SK-N-SH (cell line): Measurements from ENCODE around the gene GABRB3. TPM values are rescaled to one million over a fixed set of nuclear protein-coding genes. Genes with fewer than 3 reads are reported as not detected.

Experiments used
- CTCF ChIA-PET: fragments of 300-600, 350-600 bp; formaldehyde crosslinking; extraction: SDS; loops from one replicate; lab custom pipeline; 2021; lab: Yijun Ruan, JAX
- POLR2A ChIA-PET: fragments of 350-600 bp; sonication (Branson Sonifier 250); formaldehyde crosslinking; extraction: SDS; loops from one replicate; lab custom pipeline; 2020; ENCODE audit warnings: antibody characterized with exemption, inconsistent platforms; lab: Yijun Ruan, JAX
- DNase-seq: peaks from one replicate; pipeline ENCODE4 v3.0.0; 2012
- H2AFZ ChIP-seq: fragments of 200-600 bp; sonication (generic); 2 replicates; pipeline ENCODE4 v1.8.1; 2016; ENCODE audit warnings: antibody characterized with exemption, mild to moderate bottlenecking, low read depth
- H3F3A ChIP-seq: fragments of 200-600 bp; sonication (generic); replicated peaks from 2 replicates; pipeline ENCODE3; 2016; ENCODE audit warnings: antibody characterized with exemption, mild to moderate bottlenecking; ENCODE audit not compliant: insufficient read depth
- H3K27ac ChIP-seq, 2 experiments: fragments of 200-500 bp in 1 of 2; fragments of 200-600 bp in 1 of 2; sonication (Bioruptor generic) in 1 of 2; sonication (generic), shearing (Covaris generic) in 1 of 2; 2 replicates each; pipeline versions ENCODE4 v1.5.1 to v1.6.1; 2014 to 2016; ENCODE audit warnings: low read depth in 2 of 2, inconsistent platforms in 1 of 2, low read length in 1 of 2, mild to moderate bottlenecking in 1 of 2, mixed read lengths in 1 of 2
- H3K27me3 ChIP-seq: fragments of 200-600 bp; sonication (generic), shearing (Covaris generic); 2 replicates; pipeline ENCODE4 v1.6.1; 2016; ENCODE audit warnings: mixed run types; ENCODE audit not compliant: insufficient read depth
- H3K36me3 ChIP-seq, 2 experiments: fragments of 200-500 bp in 1 of 2; fragments of 200-600 bp in 1 of 2; sonication (Bioruptor generic) in 1 of 2; sonication (generic) in 1 of 2; replicated peaks in 1 of 2; 2 replicates each; pipeline versions ENCODE3 to v1.5.1; 2014 to 2016; ENCODE audit warnings: low read length in 1 of 2, mild to moderate bottlenecking in 1 of 2; ENCODE audit not compliant: insufficient read depth in 2 of 2, control insufficient read depth in 1 of 2
- H3K4me1 ChIP-seq, 2 experiments: fragments of 200-500 bp in 1 of 2; fragments of 200-600 bp in 1 of 2; sonication (Bioruptor generic) in 1 of 2; sonication (generic), shearing (Covaris generic) in 1 of 2; 2 replicates each; pipeline versions ENCODE4 v1.5.1 to v1.6.1; 2014 to 2016; ENCODE audit warnings: low read depth in 1 of 2, low read length in 1 of 2, mixed run types in 1 of 2; ENCODE audit not compliant: insufficient read depth in 2 of 2, control insufficient read depth in 1 of 2
- H3K4me2 ChIP-seq: fragments of 200-600 bp; sonication (generic), shearing (Covaris generic); 2 replicates; pipeline ENCODE4 v1.6.1; 2017; ENCODE audit warnings: mixed run types
- H3K4me3 ChIP-seq, 2 experiments: fragments of 200-500 bp in 1 of 2; fragments of 200-600 bp in 1 of 2; sonication (Bioruptor generic) in 1 of 2; sonication (generic), shearing (Covaris generic) in 1 of 2; 2 replicates each; pipeline versions ENCODE4 v1.5.1 to v1.8.1; 2014 to 2016; ENCODE audit warnings: low read depth in 2 of 2, inconsistent platforms in 1 of 2, low read length in 1 of 2, mild to moderate bottlenecking in 1 of 2, mixed read lengths in 1 of 2, moderate library complexity in 1 of 2
- H3K79me2 ChIP-seq: fragments of 200-600 bp; sonication (generic); 2 replicates; pipeline ENCODE4 v1.8.1; 2017; ENCODE audit warnings: mild to moderate bottlenecking; ENCODE audit not compliant: insufficient read depth
- H3K9ac ChIP-seq: fragments of 200-600 bp; sonication (generic); 2 replicates; pipeline ENCODE4 v1.6.1; 2017; ENCODE audit warnings: mixed run types
- H3K9me2 ChIP-seq: fragments of 200-600 bp; sonication (generic); 2 replicates; pipeline ENCODE4 v1.6.1; 2017; ENCODE audit warnings: mixed run types
- H3K9me3 ChIP-seq: fragments of 200-600 bp; sonication (generic); 2 replicates; pipeline ENCODE4 v1.6.1; 2017; ENCODE audit warnings: mixed run types, mild to moderate bottlenecking, moderate library complexity
- H4K20me1 ChIP-seq: fragments of 200-600 bp; sonication (generic); 2 replicates; pipeline ENCODE4 v1.6.1; 2017; ENCODE audit warnings: mild to moderate bottlenecking, mixed run types; ENCODE audit not compliant: insufficient read depth
- ELF1 ChIP-seq: IDR thresholded peaks from 2 replicates; pipeline ENCODE4 v1.4.0; 2012
- EP300 ChIP-seq, 2 experiments: IDR thresholded peaks; 2 replicates each; pipeline versions ENCODE4 v1.4.0 to v1.6.1; 2012; ENCODE audit warnings: borderline replicate concordance in 1 of 2, low read depth in 1 of 2, low read length in 1 of 2
- EZH2phosphoT487 ChIP-seq: fragments of 200-600 bp; sonication (generic); IDR thresholded peaks from 2 replicates; pipeline ENCODE4 v1.6.1; 2017; ENCODE audit warnings: low read depth, mixed run types, mild to moderate bottlenecking, antibody characterized with exemption, moderate library complexity, borderline replicate concordance
- GABPA ChIP-seq: IDR thresholded peaks from 2 replicates; pipeline ENCODE4 v1.4.0; 2012; ENCODE audit warnings: low read depth, mild to moderate bottlenecking
- IRF3 ChIP-seq: fragments of 150-350 bp; IDR thresholded peaks from 2 replicates; pipeline ENCODE4 v1.6.1; 2016; ENCODE audit warnings: mild to moderate bottlenecking, low read depth, low read length
- MAX ChIP-seq: IDR thresholded peaks from 2 replicates; pipeline ENCODE4 v1.4.0; 2012; ENCODE audit warnings: low read depth
- MEF2A ChIP-seq: IDR thresholded peaks from 2 replicates; pipeline ENCODE4 v1.4.0; 2012; ENCODE audit warnings: low read depth, borderline replicate concordance
- MXI1 ChIP-seq: IDR thresholded peaks from 2 replicates; pipeline ENCODE4 v1.6.1; 2012; ENCODE audit warnings: mild to moderate bottlenecking, low read depth, low read length, improper control_type of control experiment
- PBX3 ChIP-seq: IDR thresholded peaks from 2 replicates; pipeline ENCODE4; 2012
- POLR2AphosphoS5 ChIP-seq: IDR thresholded peaks from 2 replicates; pipeline ENCODE4 v1.6.1; 2012; ENCODE audit warnings: low read depth, low read length
- RAD21 ChIP-seq: IDR thresholded peaks from 2 replicates; pipeline ENCODE4 v1.6.1; 2012; ENCODE audit warnings: mild to moderate bottlenecking, low read length
- RCOR1 ChIP-seq: fragments of 150-350 bp; IDR thresholded peaks from 2 replicates; pipeline ENCODE4 v1.6.1; 2017; ENCODE audit warnings: antibody characterized with exemption, low read length
- REST ChIP-seq: IDR thresholded peaks from 2 replicates; pipeline ENCODE4 v1.6.1; 2012; ENCODE audit warnings: mild to moderate bottlenecking, low read depth, low read length, moderate library complexity
- RFX5 ChIP-seq: IDR thresholded peaks from 2 replicates; pipeline ENCODE4 v1.6.1; 2012; ENCODE audit warnings: mild to moderate bottlenecking, improper control_type of control experiment, low read length
- RXRA ChIP-seq: IDR thresholded peaks from 2 replicates; pipeline ENCODE4 v1.4.0; 2012; ENCODE audit warnings: low read depth, mild to moderate bottlenecking, borderline replicate concordance
- SMC3 ChIP-seq: IDR thresholded peaks from 2 replicates; pipeline ENCODE4 v1.6.1; 2012; ENCODE audit warnings: low read depth, low read length, improper control_type of control experiment
- TAF1 ChIP-seq: IDR thresholded peaks from 2 replicates; pipeline ENCODE4 v1.6.1; 2012; ENCODE audit warnings: low read depth, mild to moderate bottlenecking, low read length, moderate library complexity, borderline replicate concordance
- USF1 ChIP-seq: IDR thresholded peaks from 2 replicates; pipeline ENCODE4 v1.4.0; 2012; ENCODE audit warnings: low read depth, borderline replicate concordance
- WGBS: methylation state at CpG from one replicate; pipeline ENCODE4 v1.1.6; 2017; ENCODE audit warnings: low lambda C conversion rate; 5-methylcytosine and 5-hydroxymethylcytosine counted together
- polyA plus RNA-seq, 3 experiments: library from polyadenylated mRNA; depleted of rRNA; stranded (reverse); fragments of >200 nt; gene quantifications; 2 replicates each; pipeline ENCODE4 v1.2.3, GENCODE V29; 2012

GABRB3 gene
- polyA plus RNA-seq, 1 of the 3 experiments (the other 2 are of a cell fraction), result 0.10 TPM

GRCh38 chr15:26525096-26525495, 247.8 kb downstream of the GABRB3 start (continued):
- TF ChIP-seq EZH2phosphoT487 (no peak), IRF3 (no peak), PBX3 (no peak), ELF1 (no peak), RCOR1 (no peak), RFX5 (no peak), POLR2AphosphoS5 (no peak), EP300 (IDR thresholded peaks at IDR 0.05; ENCODE audit: borderline replicate concordance in 1 of 2, low read depth in 1 of 2, low read length in 1 of 2) (no peak), USF1 (no peak), TAF1 (no peak), GABPA (no peak)
- TF ChIP-seq, all 33 proteins: peak for 0

- no peaks in the 10 kb centered on the region for H3K4me1 ChIP-seq
- H3K79me2 ChIP-seq, result no peaks in the 10 kb centered on the region
- H2AFZ ChIP-seq, result no peak overlapping the region
- H3K36me3 ChIP-seq, result no peaks in the 10 kb centered on the region
- H3K4me2 ChIP-seq, result no peak overlapping the region
- POLR2A ChIA-PET, result no interaction called here
- H3K27me3 ChIP-seq, result no peaks in the 10 kb centered on the region
- H3F3A ChIP-seq, result no peaks in the 10 kb centered on the region
- no peak overlapping the region for H3K27ac ChIP-seq
- DNase-seq, result no peak
- CTCF ChIA-PET, result no interaction called here
- no peak for TF ChIP-seq PBX3
- TF ChIP-seq IRF3, result no peak
- TF ChIP-seq SMC3, result no peak
- no peak for TF ChIP-seq RFX5
- TF ChIP-seq RXRA, result no peak
- no peak for TF ChIP-seq MAX
- no peak for TF ChIP-seq REST
- TF ChIP-seq MXI1, result no peak
- no peak for TF ChIP-seq EP300 (IDR thresholded peaks at IDR 0.05; ENCODE audit: borderline replicate concordance in 1 of 2, low read depth in 1 of 2, low read length in 1 of 2)
- TF ChIP-seq RAD21, result no peak
- TF ChIP-seq RCOR1, result no peak
- TF ChIP-seq MEF2A, result no peak
- TF ChIP-seq, all 33 proteins: peak for 0
- Histone ChIP-seq H4K20me1 (no peaks in the 10 kb centered on the region), H3K9me3 (no peaks in the 10 kb centered on the region), H3K9ac (no peak overlapping the region), H3K9me2 (no peaks in the 10 kb centered on the region), H3K4me3 (no peak overlapping the region)
- 49% methylated on average over 9 of the region's 9 CpGs for WGBS
These were observed 251.1 kb downstream of the GABRB3 start for GRCh38 chr15:26521691-26522198.
